ENCODE measurements around the gene NUDT9. TPM values are rescaled to one million over a fixed set of nuclear protein-coding genes. Genes with fewer than 3 reads are reported as not detected.
A peak's percentile ranks its signal among the peaks of the same experiment; 100 is the strongest.

NUDT9 gene
- total RNA-seq, 4 donors from 2014 or later: 14.7 to 19.1 (median 17.1) TPM

- Histone ChIP-seq H3K4me1 (peaks cover 6 to 32% (median 31%) of the 10 kb centered on the region in 3 donors), H3K27ac (peak overlapping the region in 3 of 4 donors; percentile 37 to 81 (median 61)), H3K36me3 (peaks cover 0 to 11% (median 0%) of the 10 kb centered on the region in 3 donors), H3K4me3 (no peak overlapping the region), H3K9me3 (no peaks in the 10 kb centered on the region), H3K27me3 (no peaks in the 10 kb centered on the region)
- no peak for DNase-seq
- 48 to 59% methylated on average over 4 of the region's 4 CpGs for WGBS, 2 donors
- intact Hi-C loops (cut with DNase I): no loop called here
- TF ChIP-seq POLR2A (IDR thresholded peaks at IDR 0.05): no peak
- TF ChIP-seq CTCF (IDR thresholded peaks at IDR 0.05): no peak
Observed at GRCh38 chr4:87506974-87507701, 84.8 kb downstream of the NUDT9 start.

Small RNAs within 50 kb of the gene (small RNA-seq; reads per million reads assigned to genes)
- 0 reads per million in 4 donors for gene RN7SL681P

Other genes with a start within 250 kb of the NUDT9 start
- gene KLHL8, start 202.0 kb upstream of the NUDT9 start, total RNA-seq: 1 to 10 TPM; 4.4 to 9.9 (median 6.9) TPM
- not detected for gene HSD17B13, start 99.7 kb upstream of the NUDT9 start, total RNA-seq
- 10 to 100 TPM in 2 of 4 donors, 1 to 10 TPM in 2; 4.2 to 41.8 (median 13.7) TPM for gene HSD17B11, start 31.4 kb upstream of the NUDT9 start, total RNA-seq
- 100 to 1,000 TPM in 2 of 4 donors, 10 to 100 TPM in 2; 37.3 to 450 (median 131) TPM for gene SPARCL1, start 106.8 kb downstream of the NUDT9 start, total RNA-seq
- gene DSPP, start 186.0 kb downstream of the NUDT9 start, total RNA-seq: under 1 TPM in 1 of 4 donors, not detected in 3; 0.09 TPM
- not detected for gene DMP1, start 227.7 kb downstream of the NUDT9 start, total RNA-seq

Measured in esophagus squamous epithelium (tissue), 5 donors.